H9 (cell line): ENCODE measurements around the gene WNT9A. TPM values are rescaled to one million over a fixed set of nuclear protein-coding genes. Genes with fewer than 3 reads are reported as not detected.
A peak's percentile ranks its signal among the peaks of the same experiment; 100 is the strongest.

Experiments
- DNase-seq: peaks from one replicate; pipeline ENCODE4 v3.0.0-alpha.2; 2017
- H2AFZ ChIP-seq: one replicate; pipeline ENCODE4 v1.6.1; 2013; ENCODE audit warnings: mild to moderate bottlenecking, low read length, control low read depth, moderate library complexity
- H2AK5ac ChIP-seq: 2 replicates; pipeline ENCODE4 v1.6.1; 2013; ENCODE audit warnings: low read length, control low read depth, mixed read lengths; ENCODE audit not compliant: insufficient read length
- H2BK120ac ChIP-seq: one replicate; pipeline ENCODE4 v1.6.1; 2013; ENCODE audit warnings: low read depth, mild to moderate bottlenecking, low read length, control low read depth, inconsistent platforms; ENCODE audit not compliant: poor library complexity, severe bottlenecking
- H2BK12ac ChIP-seq: 2 replicates; pipeline ENCODE4 v1.6.1; 2013; ENCODE audit warnings: low read length, control low read depth, mixed read lengths, low read depth; ENCODE audit not compliant: insufficient read length
- H2BK15ac ChIP-seq: 2 replicates; pipeline ENCODE4 v1.6.1; 2013; ENCODE audit warnings: low read depth, low read length, control low read depth
- H2BK20ac ChIP-seq: one replicate; pipeline ENCODE4 v1.6.1; 2013; ENCODE audit warnings: low read depth, mild to moderate bottlenecking, low read length, control low read depth, inconsistent platforms; ENCODE audit not compliant: poor library complexity, severe bottlenecking
- H2BK5ac ChIP-seq: 2 replicates; pipeline ENCODE4 v1.6.1; 2013; ENCODE audit warnings: low read length, control low read depth, mixed read lengths; ENCODE audit not compliant: insufficient read length
- H3K14ac ChIP-seq: 2 replicates; pipeline ENCODE4 v1.6.1; 2013; ENCODE audit warnings: low read length, control low read depth; ENCODE audit not compliant: insufficient read depth
- H3K18ac ChIP-seq: 2 replicates; pipeline ENCODE4 v1.6.1; 2013; ENCODE audit warnings: low read depth, mild to moderate bottlenecking, mixed read lengths, low read length, control low read depth; ENCODE audit not compliant: insufficient read length
- H3K23ac ChIP-seq: 2 replicates; pipeline ENCODE4 v1.6.1; 2013; ENCODE audit warnings: low read length, control low read depth, mixed read lengths, low read depth; ENCODE audit not compliant: insufficient read length
- H3K23me2 ChIP-seq: 2 replicates; pipeline ENCODE4 v1.6.1; 2013; ENCODE audit warnings: low read depth, mild to moderate bottlenecking, mixed read lengths, low read length, control low read depth; ENCODE audit not compliant: insufficient read length, poor library complexity, severe bottlenecking
- H3K27ac ChIP-seq: 2 replicates; pipeline ENCODE4 v1.5.1; 2013; ENCODE audit warnings: low read length, control low read depth, mixed read lengths, low read depth; ENCODE audit not compliant: insufficient read length
- H3K27me3 ChIP-seq: 2 replicates; pipeline ENCODE4 v1.6.1; 2013; ENCODE audit warnings: low read length, control low read depth, inconsistent platforms; ENCODE audit not compliant: insufficient read depth
- H3K4ac ChIP-seq: 2 replicates; pipeline ENCODE4 v1.6.1; 2013; ENCODE audit warnings: low read depth, mild to moderate bottlenecking, control low read depth, inconsistent platforms, low read length, moderate library complexity
- H3K4me1 ChIP-seq: 2 replicates; pipeline ENCODE4 v1.6.1; 2013; ENCODE audit warnings: low read length, control low read depth, inconsistent platforms; ENCODE audit not compliant: insufficient read depth
- H3K4me2 ChIP-seq: 2 replicates; pipeline ENCODE4 v1.6.1; 2013; ENCODE audit warnings: low read length, control low read depth, mixed read lengths; ENCODE audit not compliant: insufficient read length, insufficient read depth
- H3K56ac ChIP-seq: 2 replicates; pipeline ENCODE4 v1.6.1; 2013; ENCODE audit warnings: low read depth, mild to moderate bottlenecking, mixed read lengths, low read length, control low read depth; ENCODE audit not compliant: insufficient read length
- H3K79me1 ChIP-seq: 2 replicates; pipeline ENCODE4 v1.6.1; 2013; ENCODE audit warnings: low read depth, mild to moderate bottlenecking, moderate library complexity, low read length, control low read depth, inconsistent platforms; ENCODE audit not compliant: insufficient read depth, poor library complexity, severe bottlenecking
- H3K79me2 ChIP-seq: 2 replicates; pipeline ENCODE4 v1.6.1; 2013; ENCODE audit warnings: low read length, control low read depth, inconsistent platforms; ENCODE audit not compliant: insufficient read depth
- H3K9ac ChIP-seq: 2 replicates; pipeline ENCODE4 v1.6.1; 2013; ENCODE audit warnings: low read length, control low read depth, mixed read lengths; ENCODE audit not compliant: insufficient read length; ENCODE audit errors: extremely low read depth
- H3K9me3 ChIP-seq: one replicate; pipeline ENCODE4 v1.6.1; 2013; ENCODE audit warnings: low read depth, low read length, inconsistent platforms; ENCODE audit not compliant: control insufficient read depth
- H3T11ph ChIP-seq: one replicate; pipeline ENCODE4 v1.6.1; 2013; ENCODE audit warnings: mild to moderate bottlenecking, low read length, control low read depth, inconsistent platforms
- H4K20me1 ChIP-seq: one replicate; pipeline ENCODE4 v1.6.1; 2013; ENCODE audit not compliant: control insufficient read depth, insufficient read length, insufficient read depth
- H4K5ac ChIP-seq: 2 replicates; pipeline ENCODE4 v1.6.1; 2013; ENCODE audit warnings: low read depth, mild to moderate bottlenecking, mixed read lengths, low read length, control low read depth; ENCODE audit not compliant: insufficient read length
- H4K8ac ChIP-seq: replicated peaks from 2 replicates; pipeline ENCODE4 v1.6.1; 2013; ENCODE audit warnings: low read length, control low read depth, mixed read lengths, low read depth; ENCODE audit not compliant: insufficient read length
- H4K91ac ChIP-seq: 2 replicates; pipeline ENCODE4 v1.6.1; 2013; ENCODE audit warnings: low read depth, mild to moderate bottlenecking, moderate library complexity, mixed read lengths, low read length, control low read depth; ENCODE audit not compliant: insufficient read length
- H3K27ac Mint-ChIP-seq, 3 experiments: 2 replicates in 2 of 3; 3 replicates in 1 of 3; pipeline ENCODE4 v1.8.0; 2020 to 2021; ENCODE audit warnings: mixed read lengths in 3 of 3, mild to moderate bottlenecking in 1 of 3, moderate library complexity in 1 of 3
- H3K27me3 Mint-ChIP-seq: 2 replicates; pipeline ENCODE4 v1.8.0; 2021; ENCODE audit warnings: low read depth, mild to moderate bottlenecking, moderate library complexity, mixed read lengths
- H3K36me3 Mint-ChIP-seq, 3 experiments: 2 replicates in 2 of 3; 3 replicates in 1 of 3; pipeline ENCODE4 v1.8.0; 2020 to 2021; ENCODE audit warnings: low read depth in 3 of 3, mixed read lengths in 3 of 3; ENCODE audit not compliant: insufficient read depth in 1 of 3
- H3K4me1 Mint-ChIP-seq, 2 experiments: 2 replicates each; pipeline ENCODE4 v1.8.0; 2020; ENCODE audit warnings: mixed read lengths in 2 of 2
- H3K4me3 Mint-ChIP-seq, 2 experiments: 2 replicates in 1 of 2; 3 replicates in 1 of 2; pipeline ENCODE4 v1.8.0; 2020 to 2021; ENCODE audit warnings: mild to moderate bottlenecking in 2 of 2, mixed read lengths in 2 of 2, moderate library complexity in 1 of 2
- H3K9me3 Mint-ChIP-seq, 2 experiments: 2 replicates in 1 of 2; 3 replicates in 1 of 2; pipeline ENCODE4 v1.8.0; 2020; ENCODE audit warnings: mild to moderate bottlenecking in 2 of 2, mixed read lengths in 2 of 2, moderate library complexity in 1 of 2
- CTCF ChIP-seq: fragments of 200-600 bp; sonication (generic); conservative IDR thresholded peaks from 3 replicates; pipeline ENCODE4 v1.8.0; 2021; ENCODE audit warnings: antibody characterized with exemption, mild to moderate bottlenecking
- WGBS: extraction: QIAGEN DNeasy Blood & Tissue Kit; methylation state at CpG from one replicate; pipeline ENCODE4 v1.1.7; 2013; ENCODE audit warnings: missing lambda C conversion rate, low lambda C conversion rate, mixed read lengths; ENCODE audit not compliant: insufficient read length; ENCODE audit errors: extremely low coverage; 5-methylcytosine and 5-hydroxymethylcytosine counted together
- total RNA-seq: library from RNA; stranded (reverse); gene quantifications from 2 replicates; pipeline ENCODE4 v1.2.1, GENCODE V29; 2021

WNT9A gene
- total RNA-seq, 1 experiment from 2014 or later = 0.77 TPM

GRCh38 chr1:227903061-227903521, 44.6 kb downstream of the WNT9A start:
- no peaks in the 10 kb centered on the region for H3K9me3 Mint-ChIP-seq
- Histone ChIP-seq H3K4ac (no peak overlapping the region), H4K91ac (no peak overlapping the region), H4K20me1 (no peaks in the 10 kb centered on the region), H3K4me2 (no peak overlapping the region), H3K79me2 (no peaks in the 10 kb centered on the region), H3K23ac (no peak overlapping the region), H2AFZ (no peak overlapping the region), H3K23me2 (no peaks in the 10 kb centered on the region), H3T11ph (no peak overlapping the region), H2BK5ac (no peak overlapping the region), H3K56ac (no peak overlapping the region), H2BK15ac (no peak overlapping the region), H3K14ac (0 out of 2 replicates have a peak overlapping the region, but pooled peaks have one; percentile 6), H2BK120ac (no peak overlapping the region), H3K79me1 (no peaks in the 10 kb centered on the region), H4K8ac (no peak overlapping the region), H4K5ac (no peak overlapping the region), H3K27ac (no peak overlapping the region), H3K9ac (no peak overlapping the region), H2BK20ac (no peak overlapping the region), H2AK5ac (no peak overlapping the region), H3K4me1 (peaks cover 3% of the 10 kb centered on the region; the same call in 1 of the 2 replicates), H3K9me3 (no peaks in the 10 kb centered on the region), H3K18ac (no peak overlapping the region), H2BK12ac (no peak overlapping the region), H3K27me3 (no peaks in the 10 kb centered on the region)
- H3K36me3 Mint-ChIP-seq = no peaks in the 10 kb centered on the region; a peak in 1 of 7 replicates
- no peak overlapping the region; a peak in 1 of 7 replicates for H3K27ac Mint-ChIP-seq
- no peak for DNase-seq
- no peak overlapping the region for H3K4me3 Mint-ChIP-seq
- TF ChIP-seq CTCF = no peak
- no CpG with 5 or more reads among the region's 9 CpGs for WGBS
- peaks cover 8 to 16% of the 10 kb centered on the region in 2 experiments for H3K4me1 Mint-ChIP-seq
- H3K27me3 Mint-ChIP-seq = no peaks in the 10 kb centered on the region
